K562 (cell line): ENCODE results near the gene JUP.

Experiments
- EZH2 ChIP-seq: IDR thresholded peaks from 2 replicates; pipeline ENCODE4 v1.6.1; 2012; ENCODE audit warnings: low read depth, mild to moderate bottlenecking, inconsistent platforms, low read length, borderline replicate concordance
- TF ChIP-seq, protein P1 (sequence below), 3 experiments: IDR thresholded peaks in 2 of 3; conservative IDR thresholded peaks in 1 of 3; 2 replicates each; pipeline ENCODE4 v1.5.1; 2011 to 2012; ENCODE audit warnings: low read length in 3 of 3, mild to moderate bottlenecking in 3 of 3, control low read depth in 2 of 3, improper control_type of control experiment in 1 of 3, inconsistent platforms in 1 of 3, low read depth in 1 of 3, mixed read lengths in 1 of 3, moderate library complexity in 1 of 3; ENCODE audit not compliant: insufficient read depth in 2 of 3

DNA sequence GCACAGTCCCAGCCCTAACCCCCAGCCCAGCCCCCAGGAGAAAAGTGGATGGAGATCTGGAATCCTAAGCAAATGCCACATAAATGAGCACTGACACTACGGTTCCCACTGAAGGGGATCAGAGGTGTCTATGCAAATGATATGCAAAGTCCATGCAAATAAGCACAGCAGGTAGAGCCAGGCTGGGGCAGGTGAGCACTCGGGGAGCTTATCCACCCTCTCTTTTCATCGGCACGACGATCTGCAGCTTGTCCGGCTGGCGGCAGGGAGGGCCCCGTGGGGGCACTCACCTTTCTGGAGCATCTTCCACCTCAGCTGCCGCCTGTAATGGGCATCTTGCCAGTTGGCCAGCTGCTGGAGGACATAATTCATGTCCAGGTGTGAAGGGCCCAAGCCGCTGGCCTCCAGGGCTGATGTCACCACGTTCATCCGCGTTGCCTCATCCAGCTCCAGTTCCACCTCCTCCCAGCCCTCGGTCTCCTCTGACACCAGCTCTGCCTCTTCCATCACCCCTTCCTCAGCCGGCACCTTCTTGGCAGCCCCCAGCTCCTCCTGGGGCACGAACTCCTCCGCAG, 61.9 kb downstream of the JUP start:
- TF ChIP-seq EZH2: no peak
- TF ChIP-seq, protein P1, sequence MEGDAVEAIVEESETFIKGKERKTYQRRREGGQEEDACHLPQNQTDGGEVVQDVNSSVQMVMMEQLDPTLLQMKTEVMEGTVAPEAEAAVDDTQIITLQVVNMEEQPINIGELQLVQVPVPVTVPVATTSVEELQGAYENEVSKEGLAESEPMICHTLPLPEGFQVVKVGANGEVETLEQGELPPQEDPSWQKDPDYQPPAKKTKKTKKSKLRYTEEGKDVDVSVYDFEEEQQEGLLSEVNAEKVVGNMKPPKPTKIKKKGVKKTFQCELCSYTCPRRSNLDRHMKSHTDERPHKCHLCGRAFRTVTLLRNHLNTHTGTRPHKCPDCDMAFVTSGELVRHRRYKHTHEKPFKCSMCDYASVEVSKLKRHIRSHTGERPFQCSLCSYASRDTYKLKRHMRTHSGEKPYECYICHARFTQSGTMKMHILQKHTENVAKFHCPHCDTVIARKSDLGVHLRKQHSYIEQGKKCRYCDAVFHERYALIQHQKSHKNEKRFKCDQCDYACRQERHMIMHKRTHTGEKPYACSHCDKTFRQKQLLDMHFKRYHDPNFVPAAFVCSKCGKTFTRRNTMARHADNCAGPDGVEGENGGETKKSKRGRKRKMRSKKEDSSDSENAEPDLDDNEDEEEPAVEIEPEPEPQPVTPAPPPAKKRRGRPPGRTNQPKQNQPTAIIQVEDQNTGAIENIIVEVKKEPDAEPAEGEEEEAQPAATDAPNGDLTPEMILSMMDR (IDR thresholded peaks at IDR 0.05 in 2 of 3, conservative IDR thresholded peaks at IDR 0.05 in 1 of 3; ENCODE audit: insufficient read depth in 2 of 3, low read depth in 1 of 3, low read length in 3 of 3): no peak
